NCI-H2196 treated with DMSO at 0.1 percent for 48 hours (cell line): ENCODE measurements around the gene PTPRN2.
"Not testable (repeated sequence)": the region's sequence is repeated elsewhere in the genome, so short reads cannot be mapped to it uniquely, and the experiment has no call there.

Source experiments
- DNase-seq: peaks from one replicate; lab custom pipeline; 2025; ENCODE audit not compliant: unreplicated experiment; lab: John Stamatoyannopoulos, UW

Gene PTPRN2

GRCh38 chr7:158447151-158447505 lies 140.5 kb downstream of the PTPRN2 start:
- DNase-seq = no peak

GRCh38 chr7:158446706-158447105 lies 140.9 kb downstream of the PTPRN2 start:
- DNase-seq = no peak

GRCh38 chr7:158446281-158446680 lies 141.3 kb downstream of the PTPRN2 start:
- DNase-seq = no peak

- DNase-seq = no peak
Observed at GRCh38 chr7:158445421-158446175, 142.0 kb downstream of the PTPRN2 start.

GRCh38 chr7:158444501-158445420 lies 142.9 kb downstream of the PTPRN2 start:
- DNase-seq = no peak

GRCh38 chr7:158443688-158444483 lies 143.7 kb downstream of the PTPRN2 start:
- DNase-seq = no peak

GRCh38 chr7:158443014-158443687 lies 144.5 kb downstream of the PTPRN2 start:
- DNase-seq = no peak

GRCh38 chr7:158442260-158442659 lies 145.4 kb downstream of the PTPRN2 start:
- no peak for DNase-seq

GRCh38 chr7:158439035-158439434 lies 148.6 kb downstream of the PTPRN2 start:
- DNase-seq = no peak

- DNase-seq = peak; percentile 50
Observed at GRCh38 chr7:158432369-158433341, 155.0 kb downstream of the PTPRN2 start.

GRCh38 chr7:158431941-158432347 lies 155.7 kb downstream of the PTPRN2 start:
- DNase-seq = no peak

- no peak for DNase-seq
Observed at GRCh38 chr7:158431055-158431940, 156.3 kb downstream of the PTPRN2 start.

GRCh38 chr7:158430308-158431034 lies 157.2 kb downstream of the PTPRN2 start:
- DNase-seq = no peak

- no peak for DNase-seq
Observed at GRCh38 chr7:158428837-158429753, 158.5 kb downstream of the PTPRN2 start.

GRCh38 chr7:158428131-158428836 lies 159.3 kb downstream of the PTPRN2 start:
- no peak for DNase-seq

- DNase-seq = not testable (repeated sequence)
Observed at GRCh38 chr7:158425676-158426075, 161.9 kb downstream of the PTPRN2 start.
